Ascending aorta (tissue), 2 donors: ENCODE measurements around the gene SMIM23. TPM values are rescaled to one million over a fixed set of nuclear protein-coding genes. Genes with fewer than 3 reads are reported as not detected.

ENCODE experiments used
- DNase-seq, 2 donors: peaks; one replicate each; pipeline ENCODE4 v3.0.0-alpha.2; 2019; ENCODE audit warnings: low spot score in 2 of 2
- H3K27ac ChIP-seq, 2 donors: fragments of 200-600 bp; sonication (generic); one replicate each; pipeline ENCODE4 v1.5.1; 2016 to 2017; ENCODE audit warnings: mild to moderate bottlenecking in 1 of 2
- H3K27me3 ChIP-seq: fragments of 200-600 bp; sonication (generic); one replicate; pipeline ENCODE4 v1.5.1; 2017
- H3K36me3 ChIP-seq, 2 donors: fragments of 200-600 bp; sonication (generic); one replicate each; pipeline ENCODE4 v1.5.1; 2016
- H3K4me1 ChIP-seq, 2 donors: fragments of 200-600 bp; sonication (generic); one replicate each; pipeline ENCODE4 v1.5.1; 2016 to 2017; ENCODE audit warnings: mild to moderate bottlenecking in 1 of 2
- H3K4me3 ChIP-seq, 2 donors: fragments of 200-600 bp; sonication (generic); one replicate each; pipeline ENCODE4 v1.5.1; 2016 to 2017; ENCODE audit warnings: mild to moderate bottlenecking in 1 of 2
- H3K9me3 ChIP-seq, 2 donors: fragments of 200-600 bp; sonication (generic); one replicate each; pipeline ENCODE4 v1.5.1; 2016
- CTCF ChIP-seq, 3 experiments: fragments of 200-600 bp in 2 of 3; fragments of 450-650 bp in 1 of 3; sonication (generic) in 2 of 3; IDR thresholded peaks; one replicate each; pipeline ENCODE4 v1.5.1; 2016 to 2019; ENCODE audit warnings: antibody characterized with exemption in 3 of 3, mild to moderate bottlenecking in 1 of 3, moderate library complexity in 1 of 3
- intact Hi-C: fragments of 100-400 bp; cut with DNase I; formaldehyde crosslinking; loops from one replicate; pipeline ENCODE4 v1.15.1; 2023
- total RNA-seq: library from RNA; depleted of rRNA; stranded (reverse); fragments of >200 nt; gene quantifications from one replicate; pipeline ENCODE4 v1.1.0, GENCODE V29; 2016

The SMIM23 gene
- total RNA-seq, 1 donor from 2014 or later, result not detected

GRCh38 chr5:171816666-171817065 is 31.0 kb downstream of the SMIM23 start:
- H3K9me3 ChIP-seq, result peaks cover 0 to 3% of the 10 kb centered on the region in 2 donors
- H3K27me3 ChIP-seq, result no peaks in the 10 kb centered on the region
- no peaks in the 10 kb centered on the region for H3K4me1 ChIP-seq
- DNase-seq, result no peak
- no peak overlapping the region for H3K27ac ChIP-seq
- intact Hi-C loops, result no loop called here
- no peak for TF ChIP-seq CTCF (IDR thresholded peaks at IDR 0.05)
- H3K4me3 ChIP-seq, result no peak overlapping the region
- no peaks in the 10 kb centered on the region for H3K36me3 ChIP-seq

GRCh38 chr5:171820561-171820960 is 34.9 kb downstream of the SMIM23 start:
- H3K27me3 ChIP-seq, result no peaks in the 10 kb centered on the region
- H3K4me3 ChIP-seq, result no peak overlapping the region
- no peaks in the 10 kb centered on the region for H3K9me3 ChIP-seq
- no peak for DNase-seq
- H3K4me1 ChIP-seq, result no peaks in the 10 kb centered on the region
- no peak for TF ChIP-seq CTCF (IDR thresholded peaks at IDR 0.05)
- no peaks in the 10 kb centered on the region for H3K36me3 ChIP-seq
- no peak overlapping the region for H3K27ac ChIP-seq
- intact Hi-C loops, result no loop called here

- H3K36me3 ChIP-seq, result no peaks in the 10 kb centered on the region
- DNase-seq, result no peak
- no peaks in the 10 kb centered on the region for H3K9me3 ChIP-seq
- H3K27ac ChIP-seq, result no peak overlapping the region
- no peaks in the 10 kb centered on the region for H3K4me1 ChIP-seq
- intact Hi-C loops, result no loop called here
- no peak for TF ChIP-seq CTCF (IDR thresholded peaks at IDR 0.05)
- no peaks in the 10 kb centered on the region for H3K27me3 ChIP-seq
- H3K4me3 ChIP-seq, result no peak overlapping the region
Observed at GRCh38 chr5:171821286-171821685, 35.7 kb downstream of the SMIM23 start.

GRCh38 chr5:171823269-171823668 is 37.7 kb downstream of the SMIM23 start:
- H3K4me1 ChIP-seq, result no peaks in the 10 kb centered on the region
- no peak for TF ChIP-seq CTCF (IDR thresholded peaks at IDR 0.05)
- no peaks in the 10 kb centered on the region for H3K9me3 ChIP-seq
- no peak overlapping the region for H3K27ac ChIP-seq
- intact Hi-C loops, result no loop called here
- DNase-seq, result no peak
- no peaks in the 10 kb centered on the region for H3K27me3 ChIP-seq
- H3K36me3 ChIP-seq, result no peaks in the 10 kb centered on the region
- no peak overlapping the region for H3K4me3 ChIP-seq

- no peak for TF ChIP-seq CTCF (IDR thresholded peaks at IDR 0.05)
- intact Hi-C loops, result no loop called here
Observed at GRCh38 chr5:171825051-171825450, 39.4 kb downstream of the SMIM23 start.

GRCh38 chr5:171826132-171826531 is 40.5 kb downstream of the SMIM23 start:
- no peak for DNase-seq
- no peaks in the 10 kb centered on the region for H3K9me3 ChIP-seq
- no peaks in the 10 kb centered on the region for H3K4me1 ChIP-seq
- no peak overlapping the region for H3K27ac ChIP-seq
- TF ChIP-seq CTCF (IDR thresholded peaks at IDR 0.05), result no peak
- no peak overlapping the region for H3K4me3 ChIP-seq
- H3K36me3 ChIP-seq, result no peaks in the 10 kb centered on the region
- no peaks in the 10 kb centered on the region for H3K27me3 ChIP-seq
- intact Hi-C loops, result no loop called here

More at GRCh38 chr5:171825051-171825450, 39.4 kb downstream of the SMIM23 start:
- Histone ChIP-seq H3K4me1 (no peaks in the 10 kb centered on the region), H3K27me3 (no peaks in the 10 kb centered on the region), H3K36me3 (no peaks in the 10 kb centered on the region), H3K4me3 (no peak overlapping the region), H3K9me3 (no peaks in the 10 kb centered on the region), H3K27ac (no peak overlapping the region)
- DNase-seq, result no peak
